CD14-positive monocyte (primary cell): ENCODE measurements around the gene CBR4. TPM values are rescaled to one million over a fixed set of nuclear protein-coding genes. Genes with fewer than 3 reads are reported as not detected.

Experiments used
- DNase-seq, 3 donors: peaks; one replicate each; pipeline ENCODE4 v3.0.0-alpha.2; 2011 to 2022
- H2AFZ ChIP-seq: 2 replicates; pipeline ENCODE4 v1.6.0; 2012; ENCODE audit warnings: mild to moderate bottlenecking, low read depth, low read length, inconsistent platforms; ENCODE audit not compliant: insufficient read depth, poor library complexity, severe bottlenecking
- H3K27ac ChIP-seq, 2 donors: 1 replicate in 1 of 2; 2 replicates in 1 of 2; pipeline ENCODE4 v1.5.1; 2012 to 2013; ENCODE audit warnings: low read length in 2 of 2, control low read depth in 1 of 2, inconsistent platforms in 1 of 2, low read depth in 1 of 2, mild to moderate bottlenecking in 1 of 2
- H3K27me3 ChIP-seq, 2 donors: one replicate each; pipeline versions ENCODE4 v1.6.0 to v1.6.1; 2011 to 2013; ENCODE audit warnings: low read length in 2 of 2; ENCODE audit not compliant: control insufficient read depth in 2 of 2, insufficient read depth in 2 of 2
- H3K36me3 ChIP-seq, 2 donors: replicated peaks in 1 of 2; 1 replicate in 1 of 2; 2 replicates in 1 of 2; pipeline versions ENCODE4 v1.5.1 to v1.6.1; 2012 to 2013; ENCODE audit warnings: low read length in 2 of 2, control low read depth in 1 of 2, inconsistent platforms in 1 of 2, mild to moderate bottlenecking in 1 of 2; ENCODE audit not compliant: insufficient read depth in 2 of 2, control insufficient read depth in 1 of 2
- H3K4me1 ChIP-seq, 2 donors: 1 replicate in 1 of 2; 2 replicates in 1 of 2; pipeline versions ENCODE4 v1.5.1 to v1.6.1; 2012 to 2013; ENCODE audit warnings: low read length in 2 of 2, control low read depth in 1 of 2, inconsistent platforms in 1 of 2, mild to moderate bottlenecking in 1 of 2, moderate library complexity in 1 of 2; ENCODE audit not compliant: insufficient read depth in 2 of 2, control insufficient read depth in 1 of 2
- H3K4me2 ChIP-seq: replicated peaks from 2 replicates; pipeline ENCODE3; 2012; ENCODE audit warnings: low read length, moderate library complexity, mild to moderate bottlenecking; ENCODE audit not compliant: poor library complexity, severe bottlenecking; ENCODE audit errors: extremely low read depth
- H3K4me3 ChIP-seq, 3 experiments: fragments of 200-600 bp in 1 of 3; sonication (generic) in 1 of 3; replicated peaks in 1 of 3; 1 replicate in 2 of 3; 2 replicates in 1 of 3; pipeline ENCODE4 v1.5.1; 2011 to 2013; ENCODE audit warnings: low read length in 3 of 3, mild to moderate bottlenecking in 3 of 3, control low read depth in 2 of 3, low read depth in 2 of 3, inconsistent platforms in 1 of 3, moderate library complexity in 1 of 3
- H3K79me2 ChIP-seq: 2 replicates; pipeline ENCODE4 v1.6.0; 2012; ENCODE audit warnings: mild to moderate bottlenecking, control low read depth, inconsistent platforms, low read length, moderate library complexity; ENCODE audit not compliant: insufficient read depth
- H3K9ac ChIP-seq: 2 replicates; pipeline ENCODE4 v1.6.0; 2017; ENCODE audit warnings: low read length, mild to moderate bottlenecking; ENCODE audit not compliant: insufficient read depth, poor library complexity, severe bottlenecking
- H3K9me3 ChIP-seq, 2 donors: replicated peaks in 1 of 2; 1 replicate in 1 of 2; 2 replicates in 1 of 2; pipeline versions ENCODE4 v1.5.1 to v1.6.1; 2012 to 2013; ENCODE audit warnings: low read length in 2 of 2, control low read depth in 1 of 2; ENCODE audit not compliant: control insufficient read depth in 1 of 2, insufficient read depth in 1 of 2
- H4K20me1 ChIP-seq: 2 replicates; pipeline ENCODE4 v1.6.0; 2012; ENCODE audit warnings: mild to moderate bottlenecking, low read length, control low read depth, moderate library complexity; ENCODE audit not compliant: insufficient read depth
- H3K27ac Mint-ChIP-seq, 7 donors: one replicate each; pipeline ENCODE4 v1.8.0; 2020; ENCODE audit warnings: mild to moderate bottlenecking in 7 of 7, mixed read lengths in 7 of 7, moderate library complexity in 6 of 7, inconsistent platforms in 2 of 7
- H3K27me3 Mint-ChIP-seq, 3 donors: one replicate each; pipeline ENCODE4 v1.8.0; 2021 to 2022; ENCODE audit warnings: low read depth in 3 of 3, mild to moderate bottlenecking in 3 of 3, mixed read lengths in 3 of 3, moderate library complexity in 3 of 3, inconsistent platforms in 1 of 3
- H3K36me3 Mint-ChIP-seq, 2 donors: one replicate each; pipeline ENCODE4 v1.8.0; 2020; ENCODE audit warnings: mixed read lengths in 2 of 2, inconsistent platforms in 1 of 2, mild to moderate bottlenecking in 1 of 2
- H3K4me1 Mint-ChIP-seq: one replicate; pipeline ENCODE4 v1.8.0; 2020; ENCODE audit warnings: mild to moderate bottlenecking, mixed read lengths
- H3K4me3 Mint-ChIP-seq, 2 donors: one replicate each; pipeline ENCODE4 v1.8.0; 2020; ENCODE audit warnings: mild to moderate bottlenecking in 2 of 2, mixed read lengths in 2 of 2, moderate library complexity in 1 of 2
- H3K9me3 Mint-ChIP-seq, 7 donors: one replicate each; pipeline ENCODE4 v1.8.0; 2020 to 2022; ENCODE audit warnings: mixed read lengths in 7 of 7, mild to moderate bottlenecking in 6 of 7, moderate library complexity in 6 of 7, inconsistent platforms in 2 of 7
- CTCF ChIP-seq: fragments of 200-600 bp; IDR thresholded peaks from one replicate; pipeline ENCODE4 v1.8.0; 2022; ENCODE audit warnings: antibody characterized with exemption, mild to moderate bottlenecking
- WGBS: methylation state at CpG from one replicate; pipeline ENCODE4 v1.1.5; 2013; ENCODE audit warnings: missing lambda C conversion rate; ENCODE audit not compliant: insufficient coverage; 5-methylcytosine and 5-hydroxymethylcytosine counted together
- intact Hi-C, 2 donors: fragments of 100-400 bp; cut with micrococcal nuclease; formaldehyde crosslinking; loops; one replicate each; pipeline versions ENCODE4 v1.15.0 to v1.15.1; 2023
- polyA plus RNA-seq, 3 donors: library from polyadenylated mRNA; depleted of rRNA in 1 of 3; unstranded in 2 of 3; stranded (reverse) in 1 of 3; fragments of 300-500 nt in 2 of 3; fragments of >200 nt in 1 of 3; fragmentation: Illumina TruSeq in 2 of 3; gene quantifications; 1 replicate in 2 of 3; 2 replicates in 1 of 3; pipeline ENCODE4 v1.2.3, GENCODE V29; 2012 to 2021

The CBR4 gene
- polyA plus RNA-seq, 3 donors, result 2.8 to 4.2 (median 4.1) TPM

- Histone ChIP-seq H2AFZ (no peak overlapping the region), H3K4me3 (no peak overlapping the region), H3K9me3 (no peaks in the 10 kb centered on the region), H3K4me1 (no peaks in the 10 kb centered on the region), H3K4me2 (no peak overlapping the region), H3K9ac (no peak overlapping the region), H3K27me3 (no peaks in the 10 kb centered on the region), H4K20me1 (no peaks in the 10 kb centered on the region), H3K79me2 (no peaks in the 10 kb centered on the region), H3K27ac (no peak overlapping the region), H3K36me3 (no peaks in the 10 kb centered on the region)
- intact Hi-C loops, result no loop called here
- 96% methylated on average over 3 of the region's 7 CpGs for WGBS
- peaks cover 4% of the 10 kb centered on the region for H3K4me1 Mint-ChIP-seq
- no peak for TF ChIP-seq CTCF
- DNase-seq, result no peak
- H3K4me3 Mint-ChIP-seq, result no peak overlapping the region
- no peak overlapping the region for H3K27ac Mint-ChIP-seq
- H3K36me3 Mint-ChIP-seq, result no peaks in the 10 kb centered on the region
- no peaks in the 10 kb centered on the region for H3K9me3 Mint-ChIP-seq
- H3K27me3 Mint-ChIP-seq, result peaks cover 0 to 3% (median 0%) of the 10 kb centered on the region in 3 donors
These were observed 48.3 kb upstream of the CBR4 start for GRCh38 chr4:169058312-169058711.

GRCh38 chr4:169054879-169055278 is 44.8 kb upstream of the CBR4 start:
- no peak for DNase-seq

More at GRCh38 chr4:169054879-169055278, 44.8 kb upstream of the CBR4 start:
- Mint-ChIP-seq H3K4me1 (peaks cover 2% of the 10 kb centered on the region), H3K27ac (no peak overlapping the region), H3K9me3 (no peaks in the 10 kb centered on the region), H3K27me3 (peaks cover 0 to 6% (median 0%) of the 10 kb centered on the region in 3 donors), H3K36me3 (no peaks in the 10 kb centered on the region), H3K4me3 (no peak overlapping the region)
- intact Hi-C loops, result no loop called here
- Histone ChIP-seq H3K4me3 (no peak overlapping the region), H3K27me3 (no peaks in the 10 kb centered on the region), H3K36me3 (no peaks in the 10 kb centered on the region), H3K9ac (no peak overlapping the region), H4K20me1 (no peaks in the 10 kb centered on the region), H3K4me1 (no peaks in the 10 kb centered on the region), H3K4me2 (no peak overlapping the region), H3K27ac (no peak overlapping the region), H3K9me3 (no peaks in the 10 kb centered on the region), H2AFZ (no peak overlapping the region), H3K79me2 (no peaks in the 10 kb centered on the region)
- no peak for TF ChIP-seq CTCF
- WGBS, result 94% methylated on average over 6 of the region's 6 CpGs
